ENCODE measurements around the gene SEMA5B.

The SEMA5B gene

DNA sequence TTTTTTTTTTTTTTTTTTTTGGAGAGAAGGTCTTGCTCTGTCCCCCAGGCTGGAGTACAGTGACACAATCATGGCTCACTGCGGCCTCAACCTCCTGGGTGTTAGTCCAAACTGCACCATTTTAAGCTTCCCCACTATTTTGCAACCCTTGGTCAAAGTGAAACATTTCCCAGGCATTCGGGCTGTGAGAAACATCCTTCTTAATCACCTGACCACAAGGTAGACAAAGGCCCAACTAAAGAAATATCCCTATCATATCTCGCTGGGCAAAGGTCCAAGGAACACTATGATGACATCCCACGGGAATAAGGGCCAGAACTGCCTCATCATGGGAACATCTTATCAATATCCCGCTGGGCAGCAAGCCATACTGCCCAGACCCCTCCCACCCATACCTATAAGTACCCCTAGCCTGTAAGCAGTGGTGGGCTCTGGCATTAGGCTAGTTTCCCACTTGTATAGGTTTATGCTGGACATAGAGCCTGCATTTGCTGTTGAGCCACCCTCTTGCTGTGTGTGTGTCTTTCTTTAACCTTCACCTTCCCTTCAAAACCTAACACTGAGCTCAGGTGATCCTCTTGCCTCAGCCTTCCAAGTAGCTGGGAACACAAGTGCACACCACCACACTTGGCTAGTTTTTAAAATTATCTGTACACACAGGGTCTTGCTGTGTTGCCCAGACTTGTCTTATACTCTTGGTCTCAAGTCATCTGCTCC lies 95.2 kb downstream of the SEMA5B start:
- Histone ChIP-seq H3K27ac (replicated peaks) (no peak overlapping the region), H3K4me3 (replicated peaks; ENCODE audit: insufficient read depth, low read length) (no peak overlapping the region), H3K27me3 (ENCODE audit: insufficient read depth, poor library complexity, severe bottlenecking) (peaks cover 2% of the 10 kb centered on the region)
- no peak for DNase-seq (ENCODE audit: low read depth in 1 of 2, low spot score in 1 of 2)
- TF ChIP-seq, protein P1, sequence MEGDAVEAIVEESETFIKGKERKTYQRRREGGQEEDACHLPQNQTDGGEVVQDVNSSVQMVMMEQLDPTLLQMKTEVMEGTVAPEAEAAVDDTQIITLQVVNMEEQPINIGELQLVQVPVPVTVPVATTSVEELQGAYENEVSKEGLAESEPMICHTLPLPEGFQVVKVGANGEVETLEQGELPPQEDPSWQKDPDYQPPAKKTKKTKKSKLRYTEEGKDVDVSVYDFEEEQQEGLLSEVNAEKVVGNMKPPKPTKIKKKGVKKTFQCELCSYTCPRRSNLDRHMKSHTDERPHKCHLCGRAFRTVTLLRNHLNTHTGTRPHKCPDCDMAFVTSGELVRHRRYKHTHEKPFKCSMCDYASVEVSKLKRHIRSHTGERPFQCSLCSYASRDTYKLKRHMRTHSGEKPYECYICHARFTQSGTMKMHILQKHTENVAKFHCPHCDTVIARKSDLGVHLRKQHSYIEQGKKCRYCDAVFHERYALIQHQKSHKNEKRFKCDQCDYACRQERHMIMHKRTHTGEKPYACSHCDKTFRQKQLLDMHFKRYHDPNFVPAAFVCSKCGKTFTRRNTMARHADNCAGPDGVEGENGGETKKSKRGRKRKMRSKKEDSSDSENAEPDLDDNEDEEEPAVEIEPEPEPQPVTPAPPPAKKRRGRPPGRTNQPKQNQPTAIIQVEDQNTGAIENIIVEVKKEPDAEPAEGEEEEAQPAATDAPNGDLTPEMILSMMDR (IDR thresholded peaks at IDR 0.05; ENCODE audit: insufficient read depth, low read length): no peak
- TF ChIP-seq POLR2AphosphoS5 (IDR thresholded peaks at IDR 0.05; ENCODE audit: low read depth) (no peak), GABPA (IDR thresholded peaks at IDR 0.05; ENCODE audit: low read depth) (no peak), SPI1 (IDR thresholded peaks at IDR 0.05; ENCODE audit: borderline replicate concordance, low read depth) (no peak)
- TF ChIP-seq, protein P2, sequence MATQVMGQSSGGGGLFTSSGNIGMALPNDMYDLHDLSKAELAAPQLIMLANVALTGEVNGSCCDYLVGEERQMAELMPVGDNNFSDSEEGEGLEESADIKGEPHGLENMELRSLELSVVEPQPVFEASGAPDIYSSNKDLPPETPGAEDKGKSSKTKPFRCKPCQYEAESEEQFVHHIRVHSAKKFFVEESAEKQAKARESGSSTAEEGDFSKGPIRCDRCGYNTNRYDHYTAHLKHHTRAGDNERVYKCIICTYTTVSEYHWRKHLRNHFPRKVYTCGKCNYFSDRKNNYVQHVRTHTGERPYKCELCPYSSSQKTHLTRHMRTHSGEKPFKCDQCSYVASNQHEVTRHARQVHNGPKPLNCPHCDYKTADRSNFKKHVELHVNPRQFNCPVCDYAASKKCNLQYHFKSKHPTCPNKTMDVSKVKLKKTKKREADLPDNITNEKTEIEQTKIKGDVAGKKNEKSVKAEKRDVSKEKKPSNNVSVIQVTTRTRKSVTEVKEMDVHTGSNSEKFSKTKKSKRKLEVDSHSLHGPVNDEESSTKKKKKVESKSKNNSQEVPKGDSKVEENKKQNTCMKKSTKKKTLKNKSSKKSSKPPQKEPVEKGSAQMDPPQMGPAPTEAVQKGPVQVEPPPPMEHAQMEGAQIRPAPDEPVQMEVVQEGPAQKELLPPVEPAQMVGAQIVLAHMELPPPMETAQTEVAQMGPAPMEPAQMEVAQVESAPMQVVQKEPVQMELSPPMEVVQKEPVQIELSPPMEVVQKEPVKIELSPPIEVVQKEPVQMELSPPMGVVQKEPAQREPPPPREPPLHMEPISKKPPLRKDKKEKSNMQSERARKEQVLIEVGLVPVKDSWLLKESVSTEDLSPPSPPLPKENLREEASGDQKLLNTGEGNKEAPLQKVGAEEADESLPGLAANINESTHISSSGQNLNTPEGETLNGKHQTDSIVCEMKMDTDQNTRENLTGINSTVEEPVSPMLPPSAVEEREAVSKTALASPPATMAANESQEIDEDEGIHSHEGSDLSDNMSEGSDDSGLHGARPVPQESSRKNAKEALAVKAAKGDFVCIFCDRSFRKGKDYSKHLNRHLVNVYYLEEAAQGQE (IDR thresholded peaks at IDR 0.05; ENCODE audit: insufficient replicate concordance, low read depth): no peak

DNA sequence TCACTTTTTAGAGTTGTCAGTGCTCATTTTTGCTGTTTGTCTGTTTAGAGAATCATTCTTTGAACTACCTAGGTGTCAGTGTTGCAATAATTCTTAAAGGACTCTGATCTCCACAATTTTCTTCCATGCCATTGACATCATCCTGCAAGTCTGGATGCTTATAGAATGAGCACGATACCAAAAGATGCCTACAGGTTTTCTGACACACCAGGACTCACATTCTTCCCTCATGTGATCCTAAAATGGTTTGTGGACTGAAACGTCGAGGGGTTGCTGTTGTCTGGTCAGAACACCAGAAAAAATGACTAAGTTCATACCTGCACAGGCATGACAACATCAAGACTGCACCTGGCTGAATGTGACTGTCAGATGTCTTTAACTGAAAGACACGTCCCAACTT lies 95.9 kb downstream of the SEMA5B start:
- no peak for DNase-seq (ENCODE audit: low read depth in 1 of 2, low spot score in 1 of 2)
- TF ChIP-seq, protein P2 (IDR thresholded peaks at IDR 0.05; ENCODE audit: insufficient replicate concordance, low read depth): no peak
- TF ChIP-seq POLR2AphosphoS5 (IDR thresholded peaks at IDR 0.05; ENCODE audit: low read depth) (no peak), GABPA (IDR thresholded peaks at IDR 0.05; ENCODE audit: low read depth) (no peak), SPI1 (IDR thresholded peaks at IDR 0.05; ENCODE audit: borderline replicate concordance, low read depth) (no peak)
- TF ChIP-seq, protein P1 (IDR thresholded peaks at IDR 0.05; ENCODE audit: insufficient read depth, low read length): no peak
- H3K27ac ChIP-seq (replicated peaks): no peak overlapping the region
- peaks cover 2% of the 10 kb centered on the region for H3K27me3 ChIP-seq (ENCODE audit: insufficient read depth, poor library complexity, severe bottlenecking)
- H3K4me3 ChIP-seq (replicated peaks; ENCODE audit: insufficient read depth, low read length): no peak overlapping the region

DNA sequence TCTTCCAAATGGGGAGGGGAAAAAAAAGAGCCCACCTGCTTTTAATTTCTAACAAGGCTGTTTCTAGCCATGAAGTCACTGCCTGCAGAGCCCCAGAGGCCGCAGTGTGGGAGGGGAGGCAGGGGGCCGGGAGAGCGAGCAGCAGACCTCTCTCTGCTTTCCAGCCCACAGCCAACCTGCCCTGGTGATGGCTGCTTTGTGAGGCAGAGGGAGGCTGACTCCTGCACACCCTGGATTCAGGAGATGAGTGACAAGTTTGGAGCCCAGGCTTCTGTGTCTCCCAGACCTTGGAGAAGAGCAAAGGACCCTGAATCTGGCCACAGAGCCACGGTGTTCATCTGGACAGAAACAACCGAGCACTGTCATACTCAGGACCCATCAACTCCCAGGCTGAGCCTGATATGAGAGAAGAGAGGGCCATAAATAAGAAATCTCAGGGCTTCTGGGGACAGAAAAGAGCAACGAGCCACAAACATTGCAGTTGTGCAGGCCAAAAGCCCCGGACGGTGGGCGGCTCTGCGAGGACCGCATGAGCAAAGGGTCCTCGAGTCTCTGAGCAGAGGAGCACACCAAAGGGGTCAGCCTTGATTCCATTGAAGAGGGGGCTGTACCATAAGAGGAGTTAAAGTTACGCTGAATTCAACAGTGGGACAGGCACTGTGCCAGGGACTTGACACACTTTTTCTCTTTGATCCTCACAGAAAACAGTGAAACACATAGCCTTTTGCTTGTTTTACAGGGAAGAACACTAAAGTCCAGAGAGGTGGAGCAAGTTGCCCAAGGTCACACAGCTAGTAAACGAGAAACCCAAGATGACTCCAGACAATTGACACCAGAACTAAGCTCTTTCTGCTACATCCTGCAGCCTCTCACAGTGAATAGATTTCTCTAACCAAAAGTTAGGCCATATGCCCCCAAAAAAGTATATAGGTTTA lies 97.2 kb downstream of the SEMA5B start:
- no peak overlapping the region for H3K27ac ChIP-seq (replicated peaks)
- TF ChIP-seq GABPA (IDR thresholded peaks at IDR 0.05; ENCODE audit: low read depth): no peak
- no peak for TF ChIP-seq POLR2AphosphoS5 (IDR thresholded peaks at IDR 0.05; ENCODE audit: low read depth)
- TF ChIP-seq, protein P2 (IDR thresholded peaks at IDR 0.05; ENCODE audit: insufficient replicate concordance, low read depth): no peak
- no peak for TF ChIP-seq SPI1 (IDR thresholded peaks at IDR 0.05; ENCODE audit: borderline replicate concordance, low read depth)
- H3K27me3 ChIP-seq (ENCODE audit: insufficient read depth, poor library complexity, severe bottlenecking): peaks cover 2% of the 10 kb centered on the region
- no peak overlapping the region for H3K4me3 ChIP-seq (replicated peaks; ENCODE audit: insufficient read depth, low read length)
- no peak for DNase-seq (ENCODE audit: low read depth in 1 of 2, low spot score in 1 of 2)

Measured in HL-60 (cell line).